ENCODE data around the gene DOK1.

The DOK1 gene

DNA sequence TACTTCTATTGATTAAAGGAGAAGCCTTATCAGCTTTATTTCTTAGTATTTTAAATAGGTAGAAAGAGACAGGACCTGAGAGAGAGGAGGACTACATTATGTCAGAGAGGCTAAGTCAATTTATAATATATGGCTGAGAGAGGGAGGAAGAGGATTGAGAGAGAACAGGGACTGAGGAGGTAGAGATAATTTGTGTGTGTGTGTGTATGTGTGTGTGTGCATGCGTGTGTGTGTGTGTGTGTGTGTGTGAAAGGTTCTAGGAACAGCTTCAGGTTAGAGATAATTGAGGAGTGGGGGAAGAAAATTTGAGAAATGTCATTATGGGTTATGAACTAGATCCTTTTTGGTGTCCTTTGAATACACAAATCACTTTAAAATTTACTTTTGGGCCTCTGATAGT is 15.2 kb downstream of the DOK1 start:
- DNase-seq (ENCODE audit: low spot score), result no peak

DNA sequence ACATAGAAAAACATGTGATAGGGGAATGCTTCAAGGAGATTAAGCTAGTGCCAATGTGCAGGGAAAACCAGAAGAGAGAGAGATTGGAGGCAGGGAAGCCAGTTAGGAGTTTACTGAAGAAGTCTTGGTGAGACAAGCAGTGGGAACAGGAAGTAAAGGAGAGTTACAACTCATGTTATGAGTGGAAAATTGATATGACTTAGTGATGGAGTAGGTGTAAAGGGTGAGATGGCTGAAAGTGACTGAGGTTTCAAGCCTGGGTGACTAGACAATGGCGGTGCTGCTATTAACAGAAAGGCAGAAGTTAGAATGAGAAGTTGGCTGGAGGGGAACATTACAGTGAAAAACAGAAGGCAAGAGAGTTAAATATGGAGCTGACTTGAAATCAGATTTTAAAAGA is 16.5 kb downstream of the DOK1 start:
- no peak for DNase-seq (ENCODE audit: low spot score)

DNA sequence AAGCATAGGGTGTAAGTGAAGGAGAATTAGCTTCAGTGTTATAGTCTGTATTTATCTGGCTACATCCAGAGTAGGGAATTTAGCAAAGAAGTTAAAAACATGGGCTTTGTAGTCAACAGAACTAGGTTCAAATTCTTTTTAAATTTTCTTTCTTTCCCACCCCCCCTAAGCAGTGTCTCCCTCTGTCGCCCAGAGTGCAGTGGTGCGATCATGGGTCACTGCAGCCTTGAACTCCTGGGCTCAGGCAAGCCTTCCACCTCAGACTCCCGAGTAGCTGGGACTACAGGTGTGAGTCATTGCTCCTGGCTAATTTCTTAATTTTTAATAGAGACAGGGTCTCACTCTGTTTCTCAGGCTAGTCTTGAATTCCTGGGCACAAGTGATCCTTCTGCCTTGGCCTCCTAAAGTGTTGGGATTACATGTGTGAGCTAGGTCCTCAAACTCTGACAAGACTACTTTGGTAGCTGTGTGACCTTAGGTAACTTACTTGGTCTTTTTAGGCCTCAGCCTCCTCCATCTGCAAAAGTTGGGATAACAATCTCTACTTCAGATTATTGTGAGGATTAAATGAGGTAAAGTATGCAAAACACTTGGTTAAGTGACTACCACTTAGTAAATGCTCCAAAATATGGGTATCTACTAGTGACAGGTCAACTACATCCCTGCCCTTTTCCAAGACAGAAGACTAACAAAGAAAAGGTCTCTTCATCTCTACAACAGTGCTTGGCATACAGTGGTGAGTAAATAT is 17.8 kb downstream of the DOK1 start:
- no peak for DNase-seq (ENCODE audit: low spot score)

DNA sequence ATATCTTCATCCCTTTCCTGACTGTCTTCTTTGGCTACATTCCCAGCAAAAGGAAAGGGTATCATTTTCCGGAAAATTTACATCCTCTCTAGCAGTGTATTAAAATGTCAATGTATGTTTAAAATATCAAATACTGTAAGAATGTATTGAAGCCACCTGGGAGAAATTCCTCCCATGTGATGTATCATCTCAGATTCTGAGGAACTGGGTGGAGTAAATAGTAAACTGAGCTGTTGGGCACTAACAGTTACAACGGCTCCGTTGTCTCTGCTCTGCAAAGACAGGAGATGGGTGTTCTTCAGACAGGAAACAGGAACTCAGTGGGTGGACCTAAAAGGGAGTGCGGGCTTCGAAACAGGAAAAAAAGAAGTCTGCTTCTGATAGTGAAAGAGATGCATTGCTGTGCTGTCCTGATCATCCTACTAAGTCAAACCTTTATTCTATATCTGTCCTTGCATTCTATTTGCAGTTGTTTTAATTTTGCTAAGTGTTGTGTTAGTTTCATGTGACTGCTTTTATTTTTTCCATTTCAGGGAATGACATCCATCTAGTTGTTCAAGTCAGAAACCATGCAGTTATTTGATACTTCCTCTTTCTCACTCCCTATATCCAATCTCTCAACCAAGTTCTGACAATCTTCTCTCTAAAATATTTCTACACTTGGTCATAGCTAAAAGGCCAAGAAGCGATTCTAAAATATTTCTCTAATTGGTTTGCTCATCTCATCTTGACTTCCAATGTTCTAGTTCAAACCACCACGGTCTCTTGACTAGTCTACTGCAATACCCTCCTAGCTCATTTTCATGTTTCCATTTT is 19.4 kb downstream of the DOK1 start:
- no peak for DNase-seq (ENCODE audit: low spot score)

DNA sequence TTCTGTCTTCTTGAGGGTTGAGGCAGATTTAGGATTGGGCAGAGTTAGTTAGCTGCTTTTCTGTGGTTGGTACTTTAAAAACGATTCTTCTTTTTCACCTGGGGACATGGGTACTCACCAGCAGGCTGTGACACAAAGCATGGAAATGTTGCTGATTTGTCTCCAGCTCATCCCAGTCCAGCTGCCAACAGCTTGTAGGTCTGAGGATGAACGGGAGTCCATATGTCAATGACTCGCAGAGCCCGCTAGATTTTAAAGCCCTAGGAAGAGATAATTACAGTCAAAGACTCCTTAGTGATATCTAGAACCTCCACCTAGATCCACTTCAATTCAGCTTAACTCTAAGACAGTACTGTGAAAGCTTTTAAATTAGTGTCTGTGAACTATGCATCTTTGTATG is 20.8 kb downstream of the DOK1 start:
- DNase-seq (ENCODE audit: low spot score), result no peak

DNA sequence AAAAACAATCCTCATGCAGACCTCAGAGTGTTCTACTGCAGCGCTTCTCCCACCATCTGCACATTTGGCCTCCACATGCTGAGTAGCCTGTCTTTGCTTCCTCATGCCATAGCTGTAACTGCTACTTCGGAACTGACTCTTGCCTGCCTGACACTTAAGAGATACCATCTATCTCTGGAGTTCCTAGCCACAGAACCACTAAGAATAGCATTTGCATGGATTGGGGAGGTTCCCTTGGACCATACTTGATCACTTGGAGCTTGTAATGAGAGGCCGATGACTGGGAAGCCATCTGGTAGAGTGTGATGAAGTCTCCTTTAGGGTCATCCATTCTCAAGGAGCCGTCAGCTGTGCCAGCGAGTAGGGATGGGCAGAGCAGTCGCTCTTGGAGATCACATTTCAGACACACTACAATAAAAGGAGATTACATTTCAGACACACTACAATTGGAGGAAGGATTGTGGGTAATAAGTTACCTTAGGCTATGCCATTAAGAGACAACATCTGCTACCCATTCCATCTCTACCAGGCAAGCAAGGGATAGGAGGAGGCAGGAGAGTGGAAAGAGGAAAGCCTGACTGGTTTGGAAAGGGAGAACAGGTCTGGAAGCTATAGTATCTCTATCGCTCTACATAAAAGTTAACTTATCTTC is 21.8 kb downstream of the DOK1 start:
- no peak for DNase-seq (ENCODE audit: low spot score)

DNA sequence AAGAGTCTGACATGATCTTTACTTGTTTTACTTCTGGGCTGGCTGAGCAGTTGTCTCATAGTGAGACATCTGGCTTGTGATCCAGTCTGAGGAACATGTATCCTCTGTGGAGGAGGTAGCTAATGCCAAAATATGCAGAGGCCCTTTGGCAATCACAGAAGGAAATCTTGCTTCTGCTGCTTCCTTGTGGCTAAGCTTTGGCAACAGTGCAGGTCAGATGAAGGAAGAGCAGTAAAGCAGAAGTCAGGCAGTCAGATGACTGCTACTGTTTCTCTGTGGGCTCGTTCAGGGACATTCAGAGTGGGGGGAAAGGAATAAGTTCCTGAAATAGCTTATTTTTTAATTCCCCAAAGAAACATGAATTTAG is 22.3 kb downstream of the DOK1 start:
- no peak for DNase-seq (ENCODE audit: low spot score)

DNA sequence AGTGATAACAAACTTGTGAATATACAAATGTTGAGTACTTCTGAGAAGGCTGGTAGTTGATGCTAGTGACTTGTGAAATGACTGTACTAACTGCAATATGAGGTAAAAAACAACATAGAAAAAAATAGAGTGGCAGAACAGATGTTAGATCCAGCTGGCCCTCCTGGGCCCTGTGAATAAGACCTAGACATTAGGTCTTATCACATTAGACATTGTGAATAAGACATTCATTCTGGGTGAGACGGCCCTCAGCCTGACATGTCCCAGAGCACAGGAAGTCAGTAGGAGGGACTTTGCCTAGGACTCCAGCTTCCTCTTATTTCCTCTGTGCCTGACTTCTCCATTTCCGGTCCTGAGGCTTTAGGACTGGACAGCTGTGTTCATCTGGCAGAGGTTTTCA is 22.9 kb downstream of the DOK1 start:
- DNase-seq (ENCODE audit: low spot score), result no peak

DNA sequence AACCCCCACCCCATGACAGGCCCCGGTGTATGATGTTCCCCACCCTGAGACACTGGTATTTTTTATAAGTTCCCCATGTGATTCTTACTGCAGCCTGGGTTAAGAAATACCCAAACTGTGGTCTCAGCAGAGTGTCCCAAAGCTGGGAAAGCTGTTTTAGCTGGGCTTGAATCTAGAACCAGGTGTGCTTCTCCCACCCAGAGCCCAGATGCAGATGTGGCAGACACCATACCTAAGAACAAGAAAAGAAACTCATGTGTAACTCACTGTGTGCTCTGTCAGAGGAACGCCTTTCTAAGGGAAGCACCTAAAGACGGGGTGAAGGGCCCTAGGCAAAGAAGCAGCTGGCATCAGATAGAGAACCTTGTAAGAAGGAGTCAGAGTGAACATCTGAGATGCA is 23.9 kb downstream of the DOK1 start:
- no peak for DNase-seq (ENCODE audit: low spot score)

DNA sequence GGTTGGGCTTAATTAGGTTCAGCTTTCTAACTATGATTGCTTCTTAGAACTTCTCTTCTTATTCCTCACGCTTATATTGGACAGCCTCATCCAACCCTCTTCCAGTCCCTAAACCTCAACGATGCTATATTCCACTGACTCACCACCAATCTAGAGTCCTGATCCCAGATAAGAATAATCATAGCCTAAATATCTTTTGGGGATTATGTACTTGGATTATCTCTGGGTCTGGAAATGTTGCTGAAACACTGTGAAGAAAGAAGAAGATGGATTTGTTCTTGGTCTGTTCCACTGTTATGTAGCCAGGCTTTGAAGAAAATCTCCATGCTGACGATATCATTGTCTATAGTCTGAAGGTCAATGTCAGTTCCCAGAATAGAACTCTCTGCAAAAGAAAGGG is 26.9 kb downstream of the DOK1 start:
- no peak for DNase-seq (ENCODE audit: low spot score)

DNA sequence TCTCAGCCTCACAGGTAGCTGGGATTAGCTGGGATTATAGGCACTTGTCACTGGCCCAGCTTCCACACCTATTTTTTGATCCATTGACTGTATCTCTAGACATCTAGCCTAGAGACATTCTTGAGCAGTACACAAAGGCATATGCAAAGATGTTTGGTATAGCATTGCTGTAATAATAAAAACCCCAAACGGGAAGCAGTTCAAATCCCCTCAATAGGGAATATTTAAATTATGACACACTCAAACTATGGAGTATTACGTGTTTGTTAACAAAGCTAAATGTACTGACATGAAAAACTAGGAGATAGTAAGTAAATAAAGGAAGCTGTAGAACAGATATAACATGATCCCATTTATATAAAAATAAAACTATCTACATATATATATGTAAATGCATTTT is 27.7 kb downstream of the DOK1 start:
- DNase-seq (ENCODE audit: low spot score), result no peak

DNA sequence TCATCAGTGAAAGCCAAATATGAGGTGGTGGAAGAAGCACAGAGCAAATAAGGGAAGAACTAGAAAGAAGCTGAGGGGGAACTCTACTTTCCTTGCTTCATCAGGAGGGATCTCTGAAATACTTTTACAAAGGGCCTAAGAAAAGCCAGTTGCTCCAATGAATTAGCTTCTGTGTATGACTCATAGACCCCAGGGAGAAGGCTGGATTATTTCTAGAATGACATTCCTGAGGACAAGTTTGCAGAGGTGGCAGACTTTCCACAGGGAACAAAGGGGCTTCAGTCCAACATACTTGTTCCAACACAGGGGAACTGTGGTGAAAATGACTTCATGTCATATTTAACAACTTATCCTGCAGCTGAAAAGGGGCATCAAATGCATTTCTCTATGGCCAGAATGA is 29.0 kb downstream of the DOK1 start:
- peak; percentile 28 for DNase-seq (ENCODE audit: low spot score)

DNA sequence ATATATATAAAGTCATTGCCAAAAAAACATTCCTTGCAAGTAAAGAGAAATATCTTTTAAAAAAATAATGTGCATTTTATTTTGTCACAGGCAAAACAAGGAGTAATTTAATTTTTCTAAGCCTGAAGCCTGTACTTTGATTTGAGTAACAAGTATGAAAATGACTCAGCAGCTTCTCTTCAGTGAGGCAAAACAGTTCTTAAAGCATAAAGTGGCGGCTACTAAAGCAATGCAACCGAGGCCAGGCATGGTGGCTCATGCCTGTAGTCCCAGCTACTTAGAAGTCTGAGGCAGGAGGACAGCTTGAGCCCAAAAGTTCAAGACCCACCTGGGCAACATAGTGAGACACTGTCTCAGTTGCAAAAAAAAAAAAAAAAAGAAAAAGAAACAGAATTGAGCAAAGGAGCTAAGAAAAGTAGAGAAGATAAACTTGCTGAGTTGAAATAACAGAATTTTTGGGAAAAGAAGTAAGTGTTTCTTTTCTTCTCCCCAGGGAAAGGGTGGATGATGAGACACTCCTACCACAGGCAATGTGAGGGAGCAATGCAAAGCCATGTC is 29.6 kb downstream of the DOK1 start:
- DNase-seq (ENCODE audit: low spot score), result no peak

DNA sequence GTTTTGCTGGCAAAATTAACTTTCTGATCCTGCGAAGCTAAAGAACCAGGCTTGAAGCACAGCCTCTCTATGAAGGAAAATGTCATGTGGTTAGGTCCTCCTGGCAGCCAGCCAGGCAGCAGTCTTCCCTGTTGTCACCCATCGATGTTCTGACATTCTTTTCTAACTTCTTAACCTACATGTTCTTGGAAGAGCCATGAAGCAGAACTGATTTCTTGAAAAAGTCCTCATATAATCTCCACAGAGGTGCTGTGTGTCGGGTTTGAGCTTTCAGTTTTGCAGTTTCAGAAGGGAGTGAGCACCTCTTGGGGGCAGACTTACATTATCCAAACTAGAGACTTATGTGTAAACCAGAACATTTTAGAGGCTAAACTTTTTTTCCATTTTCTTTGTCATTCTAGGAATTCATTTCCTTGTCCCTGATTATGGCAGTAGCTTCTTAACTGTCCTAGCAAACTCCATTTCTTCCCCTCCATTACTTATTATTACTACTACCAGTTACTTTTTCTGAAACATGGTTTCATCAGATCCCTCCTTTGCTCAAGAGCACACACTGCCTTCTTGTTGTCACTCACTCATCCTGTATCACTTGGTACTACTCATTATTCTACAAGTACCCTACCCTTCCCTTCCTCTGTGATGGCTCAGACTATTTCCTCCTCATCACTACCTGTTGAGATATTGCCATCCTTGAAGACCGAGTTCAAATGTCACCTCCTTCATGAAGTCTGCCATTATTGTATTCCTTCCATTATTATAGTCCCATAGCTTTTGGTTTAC is 31.1 kb downstream of the DOK1 start:
- DNase-seq (ENCODE audit: low spot score), result no peak

DNA sequence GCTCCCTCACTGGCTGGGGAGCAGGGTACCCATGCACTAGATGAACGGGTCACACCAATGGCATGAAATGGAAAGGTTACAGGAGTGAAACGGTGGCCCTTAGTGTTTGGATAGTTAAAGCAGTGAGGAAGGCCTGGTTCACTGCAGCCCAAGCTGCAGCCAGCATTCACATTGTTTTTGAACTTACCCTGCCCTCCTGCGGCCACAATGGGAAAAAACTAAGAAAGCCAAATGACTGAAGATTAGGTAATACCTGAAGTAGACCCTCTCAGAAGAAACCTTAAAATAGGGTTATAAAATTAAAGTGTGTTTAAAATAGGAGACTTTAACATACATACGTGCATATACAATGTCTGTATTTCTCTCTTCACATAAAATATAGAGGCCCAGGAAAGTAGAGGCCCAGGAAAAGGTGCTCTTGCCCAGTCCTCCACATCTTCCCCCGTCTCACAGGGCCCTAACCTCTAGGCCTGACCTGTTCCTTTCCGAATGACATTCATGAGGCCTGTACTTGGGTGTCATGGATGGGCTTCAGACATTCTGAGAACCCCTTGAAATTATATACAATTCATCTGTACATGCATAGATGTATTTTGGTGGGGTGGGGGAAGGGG is 33.3 kb downstream of the DOK1 start:
- peak; percentile 79 for DNase-seq (ENCODE audit: low spot score)

DNA sequence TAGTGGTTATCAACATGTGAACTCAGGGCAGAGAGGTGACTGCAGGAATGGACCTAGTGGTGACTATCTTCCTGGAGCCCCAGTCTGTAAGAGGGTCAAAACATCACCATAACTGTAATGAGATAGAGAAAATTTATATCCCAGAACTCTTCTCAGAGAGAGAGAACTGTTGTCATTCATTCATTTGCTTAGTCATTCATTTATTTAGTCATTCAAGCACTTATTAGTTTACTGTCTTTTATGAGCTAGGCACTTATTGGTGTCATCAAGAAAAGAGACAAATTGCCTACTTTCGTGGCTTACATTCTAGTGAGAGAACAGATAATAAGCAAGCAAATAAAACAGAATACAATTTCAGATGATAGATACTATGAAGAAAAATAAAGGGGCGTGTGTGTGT is 34.1 kb downstream of the DOK1 start:
- no peak for DNase-seq (ENCODE audit: low spot score)

DNA sequence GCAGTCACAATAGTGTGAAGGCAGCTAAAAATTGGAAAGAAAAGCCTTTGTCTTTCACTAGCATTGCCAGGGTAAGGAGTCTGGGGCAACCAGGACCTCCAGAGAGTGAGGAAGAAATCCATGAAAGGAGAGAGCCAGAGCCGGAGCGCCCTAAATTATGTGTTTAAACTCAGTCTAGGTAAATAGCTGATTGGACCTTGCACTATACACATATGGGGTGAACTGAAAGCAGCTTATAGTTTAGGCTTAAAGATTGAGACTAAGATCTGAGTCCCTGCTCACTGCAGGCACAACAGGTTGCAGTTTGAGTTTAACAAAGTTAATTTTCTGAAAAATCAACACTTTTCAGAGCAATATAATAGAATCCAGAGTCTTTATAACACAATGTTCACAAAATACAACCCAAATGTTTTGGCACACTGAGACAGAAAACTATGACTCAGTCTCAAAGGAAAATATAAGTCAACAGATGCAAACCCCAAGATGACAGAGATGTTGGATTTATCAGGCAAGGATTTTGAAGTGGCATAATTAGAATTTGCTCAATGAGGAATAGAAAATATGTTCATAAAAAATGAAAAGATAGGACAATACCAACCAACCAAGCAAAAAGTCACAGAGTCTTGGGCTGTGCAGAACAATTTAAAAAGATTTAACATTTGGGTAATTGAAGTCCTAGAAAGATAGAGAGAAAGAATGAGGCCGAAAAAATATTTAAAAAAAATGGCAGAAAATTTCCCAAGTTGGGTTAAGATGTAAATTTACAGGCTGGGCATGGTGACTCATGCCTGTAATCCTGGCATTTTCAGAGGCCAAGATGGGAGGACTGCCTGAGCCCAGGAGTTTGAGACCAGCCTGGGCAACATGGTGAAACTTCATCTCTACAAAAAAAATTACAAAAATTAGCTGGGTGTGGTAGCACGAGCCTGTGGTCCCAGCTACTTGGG is 39.6 kb downstream of the DOK1 start:
- DNase-seq (ENCODE audit: low spot score), result no peak

DNA sequence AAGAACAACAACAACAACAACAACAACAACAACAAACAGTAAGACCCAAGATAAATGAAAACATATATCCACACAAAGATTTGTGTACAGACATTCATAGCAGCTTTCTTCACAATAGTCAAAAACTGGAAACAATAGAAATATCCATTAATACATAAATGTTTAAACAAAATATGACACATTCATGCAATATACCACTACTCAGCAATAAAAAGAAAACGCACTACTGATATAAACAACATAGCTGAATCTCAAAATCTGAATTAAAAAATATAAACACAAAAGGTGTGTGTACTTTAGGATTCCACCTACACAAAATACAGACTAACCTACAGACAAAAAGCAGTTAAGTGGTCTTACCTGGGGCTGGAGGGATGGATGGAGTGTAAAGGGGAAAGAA is 42.1 kb downstream of the DOK1 start:
- DNase-seq (ENCODE audit: low spot score), result no peak

DNA sequence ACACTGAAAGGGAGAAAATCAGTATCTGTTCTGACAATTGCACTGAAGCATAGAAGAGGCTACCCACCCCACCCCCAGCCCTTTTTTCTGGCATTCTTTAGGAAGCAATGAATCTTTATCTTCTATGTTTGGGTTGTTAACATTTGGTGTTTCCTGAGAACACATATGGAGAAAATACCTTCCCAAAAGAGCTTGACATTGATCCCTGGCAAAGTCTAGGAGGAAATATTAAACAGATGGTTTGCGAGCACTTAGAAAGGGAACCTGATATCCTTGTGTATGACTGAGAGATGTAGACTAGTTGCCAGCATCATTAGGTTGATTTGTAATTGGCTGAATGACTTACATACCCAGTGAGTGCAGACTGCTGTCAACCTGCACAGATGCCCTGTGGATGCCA is 42.9 kb downstream of the DOK1 start:
- no peak for DNase-seq (ENCODE audit: low spot score)

DNA sequence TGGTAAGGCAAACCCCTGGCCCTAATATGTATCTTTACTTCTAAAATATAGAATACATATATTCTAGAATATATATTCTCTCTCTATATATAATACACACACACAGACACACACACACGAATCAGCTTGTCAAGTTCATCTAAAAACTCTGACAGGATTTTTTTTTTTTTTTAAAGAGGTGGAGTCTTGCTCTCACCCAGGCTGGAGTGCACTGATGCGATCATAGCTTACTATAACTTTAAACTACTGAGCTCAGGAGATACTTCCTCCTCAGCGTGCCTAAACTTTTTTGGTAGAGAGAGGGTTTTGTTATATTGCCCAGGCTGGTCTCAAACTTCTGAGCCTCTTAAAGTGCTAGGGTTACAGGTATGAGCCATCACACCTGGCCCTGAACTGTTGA is 45.2 kb downstream of the DOK1 start:
- no peak for DNase-seq (ENCODE audit: low spot score)
